Lower leg skin (tissue), 4 donors: ENCODE data around the gene TMEM120A. TPM values are rescaled to one million over a fixed set of nuclear protein-coding genes. Genes with fewer than 3 reads are reported as not detected.
A peak's percentile ranks its signal among the peaks of the same experiment; 100 is the strongest.

Experiments
- DNase-seq, 2 donors: peaks; one replicate each; pipeline ENCODE4 v3.0.0-alpha.2; 2019; ENCODE audit warnings: low spot score in 2 of 2
- H3K4me3 ChIP-seq: fragments of 200-600 bp; sonication (generic); 2 replicates; pipeline ENCODE4 v1.5.1; 2017; ENCODE audit warnings: mild to moderate bottlenecking, low read depth; ENCODE audit not compliant: poor library complexity, severe bottlenecking
- POLR2A ChIP-seq, 2 donors: fragments of 450-650 bp; IDR thresholded peaks; one replicate each; pipeline ENCODE4 v1.6.1; 2016 to 2017; ENCODE audit warnings: antibody characterized with exemption in 2 of 2, mild to moderate bottlenecking in 1 of 2, moderate library complexity in 1 of 2
- WGBS, 2 donors: methylation state at CpG; one replicate each; pipeline ENCODE4 v1.1.5; 2018; 5-methylcytosine and 5-hydroxymethylcytosine counted together
- intact Hi-C: fragments of 100-400 bp; cut with DNase I; formaldehyde crosslinking; loops from one replicate; pipeline ENCODE4 v1.15.0; 2023; ENCODE audit warnings: low total_unique reads
- total RNA-seq, 4 donors: library from RNA; depleted of rRNA; stranded (reverse); fragments of >200 nt; gene quantifications; one replicate each; pipeline ENCODE4 v1.1.0, GENCODE V29; 2016
- TF ChIP-seq, protein P1 (sequence below), 3 donors: fragments of 450-650 bp; IDR thresholded peaks; one replicate each; pipeline ENCODE4 v1.5.1; 2016; ENCODE audit warnings: antibody characterized with exemption in 3 of 3, mild to moderate bottlenecking in 3 of 3, moderate library complexity in 2 of 3

Gene TMEM120A
- total RNA-seq, 4 donors from 2014 or later: 17.7 to 37.4 (median 27.6) TPM

DNA sequence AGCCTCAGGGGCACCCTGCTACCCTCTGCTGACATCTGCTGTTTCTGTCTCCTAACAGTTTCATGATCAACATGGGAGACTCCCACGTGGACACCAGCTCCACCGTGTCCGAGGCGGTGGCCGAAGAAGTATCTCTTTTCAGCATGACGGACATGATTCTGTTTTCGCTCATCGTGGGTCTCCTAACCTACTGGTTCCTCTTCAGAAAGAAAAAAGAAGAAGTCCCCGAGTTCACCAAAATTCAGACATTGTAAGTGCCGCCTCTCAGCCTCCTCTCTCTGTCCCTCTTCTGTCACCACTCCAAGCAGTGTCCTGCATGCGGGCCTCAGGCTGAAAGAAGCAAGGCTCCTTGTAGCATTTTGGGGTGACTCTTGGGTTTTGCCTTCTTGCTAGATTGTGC is 40.5 kb downstream of the TMEM120A start:
- no peak overlapping the region for H3K4me3 ChIP-seq
- TF ChIP-seq, protein P1, sequence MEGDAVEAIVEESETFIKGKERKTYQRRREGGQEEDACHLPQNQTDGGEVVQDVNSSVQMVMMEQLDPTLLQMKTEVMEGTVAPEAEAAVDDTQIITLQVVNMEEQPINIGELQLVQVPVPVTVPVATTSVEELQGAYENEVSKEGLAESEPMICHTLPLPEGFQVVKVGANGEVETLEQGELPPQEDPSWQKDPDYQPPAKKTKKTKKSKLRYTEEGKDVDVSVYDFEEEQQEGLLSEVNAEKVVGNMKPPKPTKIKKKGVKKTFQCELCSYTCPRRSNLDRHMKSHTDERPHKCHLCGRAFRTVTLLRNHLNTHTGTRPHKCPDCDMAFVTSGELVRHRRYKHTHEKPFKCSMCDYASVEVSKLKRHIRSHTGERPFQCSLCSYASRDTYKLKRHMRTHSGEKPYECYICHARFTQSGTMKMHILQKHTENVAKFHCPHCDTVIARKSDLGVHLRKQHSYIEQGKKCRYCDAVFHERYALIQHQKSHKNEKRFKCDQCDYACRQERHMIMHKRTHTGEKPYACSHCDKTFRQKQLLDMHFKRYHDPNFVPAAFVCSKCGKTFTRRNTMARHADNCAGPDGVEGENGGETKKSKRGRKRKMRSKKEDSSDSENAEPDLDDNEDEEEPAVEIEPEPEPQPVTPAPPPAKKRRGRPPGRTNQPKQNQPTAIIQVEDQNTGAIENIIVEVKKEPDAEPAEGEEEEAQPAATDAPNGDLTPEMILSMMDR (IDR thresholded peaks at IDR 0.05): no peak
- TF ChIP-seq POLR2A (IDR thresholded peaks at IDR 0.05): no peak
- 85 to 96% methylated on average over 11 of the region's 11 CpGs for WGBS, 2 donors
- DNase-seq: no peak
- intact Hi-C loops: no loop called here

DNA sequence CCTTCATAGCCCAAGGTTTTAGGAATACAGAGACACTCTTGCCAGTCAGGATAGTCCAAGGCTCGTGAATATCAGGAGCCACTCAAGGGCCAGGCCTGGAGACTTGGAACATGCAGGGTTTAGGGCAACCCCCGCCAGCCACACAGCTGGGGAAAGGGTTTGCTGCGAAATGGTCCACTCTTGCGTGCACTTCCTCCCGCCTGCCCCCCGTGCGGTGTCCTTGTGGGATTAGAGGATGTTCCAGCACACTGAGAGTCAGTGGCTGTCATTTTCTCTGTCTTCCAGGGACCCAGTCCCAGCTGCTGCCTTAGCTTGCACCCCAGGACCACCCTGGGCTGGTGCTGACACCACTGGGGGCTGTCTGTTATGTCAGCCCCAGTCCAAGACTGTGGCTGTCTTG is 41.0 kb downstream of the TMEM120A start:
- 88 to 96% methylated on average over 7 of the region's 7 CpGs for WGBS, 2 donors
- no peak for DNase-seq
- no peak for TF ChIP-seq POLR2A (IDR thresholded peaks at IDR 0.05)
- TF ChIP-seq, protein P1 (IDR thresholded peaks at IDR 0.05): no peak
- intact Hi-C loops: no loop called here
- H3K4me3 ChIP-seq: no peak overlapping the region

DNA sequence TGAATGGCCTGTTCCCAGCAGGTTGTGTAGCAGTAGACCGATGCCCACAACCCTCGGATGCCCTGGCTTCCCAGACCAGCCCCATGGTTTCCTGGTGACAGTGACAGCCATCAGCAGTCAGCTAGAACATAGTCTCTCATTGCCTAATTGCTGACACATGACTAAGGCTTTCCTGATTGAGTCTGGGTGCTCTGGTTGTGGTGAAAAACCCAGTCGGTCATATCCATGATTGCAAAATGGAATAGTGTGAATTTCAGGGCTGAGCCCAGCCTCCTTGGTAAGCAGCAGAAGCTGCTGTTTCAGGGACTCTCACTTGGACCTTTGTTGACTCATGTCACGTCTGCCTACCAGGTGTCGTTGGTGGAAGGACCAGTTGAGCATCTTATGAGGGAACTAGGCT is 42.9 kb downstream of the TMEM120A start:
- DNase-seq: peak in 1 of 2 donors; percentile 51
- TF ChIP-seq, protein P1 (IDR thresholded peaks at IDR 0.05): no peak
- TF ChIP-seq POLR2A (IDR thresholded peaks at IDR 0.05): no peak
- 66 to 74% methylated on average over 5 of the region's 5 CpGs for WGBS, 2 donors
- no peak overlapping the region for H3K4me3 ChIP-seq
- intact Hi-C loops: no loop called here

DNA sequence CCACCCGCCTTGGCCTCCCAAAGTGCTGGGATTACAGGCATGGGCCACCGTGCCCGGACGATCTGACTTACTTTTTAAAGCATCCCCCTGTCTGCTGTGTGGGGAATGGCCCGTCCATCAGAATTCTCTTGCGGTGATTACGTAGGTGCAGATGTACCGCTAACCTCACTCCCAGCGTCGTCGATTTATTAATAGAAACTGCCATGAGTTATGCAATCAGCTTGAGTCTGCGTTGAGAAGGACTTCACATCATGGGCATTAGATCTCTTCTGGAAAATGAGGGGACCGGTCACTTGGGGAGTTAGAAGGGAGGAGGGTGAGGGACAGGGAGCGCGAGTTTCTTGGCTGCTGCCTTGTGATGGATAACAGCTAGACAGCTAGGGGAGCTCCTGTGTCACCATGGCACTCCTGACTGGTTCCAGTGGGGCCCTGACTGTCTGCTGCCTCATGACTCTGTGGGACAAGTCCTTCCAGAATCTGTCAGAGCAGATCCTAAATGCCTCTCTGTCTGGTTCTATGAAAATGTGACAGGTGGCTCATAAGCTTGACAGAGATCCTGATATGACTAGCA is 44.2 kb downstream of the TMEM120A start:
- WGBS, 2 donors: 86% methylated on average over 15 of the region's 15 CpGs
- no peak for DNase-seq
- intact Hi-C loops: no loop called here
- no peak overlapping the region for H3K4me3 ChIP-seq
- TF ChIP-seq POLR2A (IDR thresholded peaks at IDR 0.05): no peak
- TF ChIP-seq, protein P1 (IDR thresholded peaks at IDR 0.05): no peak

DNA sequence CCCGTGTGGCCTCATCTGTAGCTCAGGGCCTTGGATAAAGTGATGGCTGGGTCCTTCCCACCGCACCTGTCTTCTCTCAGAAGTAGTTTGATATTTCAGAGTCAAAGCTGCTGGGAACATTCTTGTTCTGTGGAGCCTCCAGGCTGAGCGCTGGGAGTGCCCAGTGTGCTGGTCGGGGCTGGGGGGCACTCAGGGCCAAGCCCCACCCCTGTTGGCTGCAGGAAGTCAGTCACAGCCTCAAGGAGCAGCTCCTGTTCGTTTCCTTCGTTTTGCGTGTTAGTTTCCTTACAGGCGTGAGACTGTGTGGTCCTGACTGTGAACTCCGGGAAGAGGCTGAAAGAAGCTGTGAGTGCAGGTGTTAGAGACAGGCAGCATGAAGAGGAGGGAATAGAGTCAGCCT is 46.2 kb downstream of the TMEM120A start:
- no peak overlapping the region for H3K4me3 ChIP-seq
- no peak for DNase-seq
- 54 to 63% methylated on average over 9 of the region's 9 CpGs for WGBS, 2 donors
- TF ChIP-seq, protein P1 (IDR thresholded peaks at IDR 0.05): no peak
- TF ChIP-seq POLR2A (IDR thresholded peaks at IDR 0.05): no peak
- intact Hi-C loops: no loop called here
